Nephron progenitor cell (in vitro differentiated cells): ENCODE measurements around the gene PRKCA.

ENCODE experiments used
- DNase-seq: peaks from one replicate; pipeline ENCODE4 v3.0.0; 2021
- H3K27ac Mint-ChIP-seq: 2 replicates; pipeline ENCODE4 v1.8.0; 2021; ENCODE audit warnings: mild to moderate bottlenecking, moderate library complexity, mixed read lengths
- H3K27me3 Mint-ChIP-seq: 2 replicates; pipeline ENCODE4 v1.8.0; 2021; ENCODE audit warnings: mild to moderate bottlenecking, low read depth, mixed read lengths; ENCODE audit not compliant: poor library complexity
- H3K36me3 Mint-ChIP-seq: 2 replicates; pipeline ENCODE4 v1.8.0; 2021; ENCODE audit warnings: low read depth, mixed read lengths
- H3K4me1 Mint-ChIP-seq: 2 replicates; pipeline ENCODE4 v1.8.0; 2021; ENCODE audit warnings: mixed read lengths
- H3K4me3 Mint-ChIP-seq: 2 replicates; pipeline ENCODE4 v1.8.0; 2021; ENCODE audit warnings: mild to moderate bottlenecking, moderate library complexity, mixed read lengths
- H3K9me3 Mint-ChIP-seq: 2 replicates; pipeline ENCODE4 v1.8.0; 2021; ENCODE audit warnings: mild to moderate bottlenecking, moderate library complexity, mixed read lengths
- TF ChIP-seq, protein P1 (sequence below): fragments of 200-600 bp; sonication (generic); IDR thresholded peaks from 2 replicates; pipeline ENCODE4 v1.5.0; 2021; ENCODE audit warnings: antibody characterized with exemption

PRKCA gene

DNA sequence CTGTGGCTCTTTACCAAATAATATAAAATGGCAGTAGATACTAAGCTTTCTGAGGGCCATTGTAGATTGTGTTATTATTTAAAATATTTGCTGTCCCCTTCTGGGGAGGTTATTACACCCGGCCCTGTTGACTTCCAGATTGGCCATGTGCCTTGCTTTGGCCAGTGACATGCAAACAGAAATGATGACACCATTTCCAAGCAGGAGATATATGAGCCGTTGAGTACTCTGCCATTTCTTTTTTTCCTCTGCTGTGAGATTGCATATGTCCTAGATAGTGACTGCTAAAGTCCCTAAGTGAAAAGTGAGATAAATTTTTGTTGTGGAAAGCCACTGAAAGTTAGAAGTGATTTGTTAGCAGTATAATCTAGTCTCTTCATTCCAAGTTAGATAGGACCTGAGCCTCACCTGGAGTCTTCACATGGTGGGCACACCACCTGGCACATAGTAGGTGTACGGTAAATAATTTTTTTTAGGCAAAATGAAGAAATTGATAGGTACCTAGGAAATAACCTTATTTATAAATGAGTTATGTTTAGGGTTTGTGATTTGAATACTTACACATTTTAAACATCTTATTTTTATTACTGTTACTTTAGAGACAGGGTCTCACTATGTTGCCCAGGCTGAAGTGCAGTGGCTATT is 328.5 kb downstream of the PRKCA start:
- no peak overlapping the region for H3K4me3 Mint-ChIP-seq
- TF ChIP-seq, protein P1, sequence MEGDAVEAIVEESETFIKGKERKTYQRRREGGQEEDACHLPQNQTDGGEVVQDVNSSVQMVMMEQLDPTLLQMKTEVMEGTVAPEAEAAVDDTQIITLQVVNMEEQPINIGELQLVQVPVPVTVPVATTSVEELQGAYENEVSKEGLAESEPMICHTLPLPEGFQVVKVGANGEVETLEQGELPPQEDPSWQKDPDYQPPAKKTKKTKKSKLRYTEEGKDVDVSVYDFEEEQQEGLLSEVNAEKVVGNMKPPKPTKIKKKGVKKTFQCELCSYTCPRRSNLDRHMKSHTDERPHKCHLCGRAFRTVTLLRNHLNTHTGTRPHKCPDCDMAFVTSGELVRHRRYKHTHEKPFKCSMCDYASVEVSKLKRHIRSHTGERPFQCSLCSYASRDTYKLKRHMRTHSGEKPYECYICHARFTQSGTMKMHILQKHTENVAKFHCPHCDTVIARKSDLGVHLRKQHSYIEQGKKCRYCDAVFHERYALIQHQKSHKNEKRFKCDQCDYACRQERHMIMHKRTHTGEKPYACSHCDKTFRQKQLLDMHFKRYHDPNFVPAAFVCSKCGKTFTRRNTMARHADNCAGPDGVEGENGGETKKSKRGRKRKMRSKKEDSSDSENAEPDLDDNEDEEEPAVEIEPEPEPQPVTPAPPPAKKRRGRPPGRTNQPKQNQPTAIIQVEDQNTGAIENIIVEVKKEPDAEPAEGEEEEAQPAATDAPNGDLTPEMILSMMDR: no peak
- peaks cover 5% of the 10 kb centered on the region for H3K4me1 Mint-ChIP-seq
- DNase-seq: no peak
- H3K27me3 Mint-ChIP-seq: no peaks in the 10 kb centered on the region
- H3K36me3 Mint-ChIP-seq: no peaks in the 10 kb centered on the region
- no peaks in the 10 kb centered on the region for H3K9me3 Mint-ChIP-seq
- no peak overlapping the region for H3K27ac Mint-ChIP-seq

DNA sequence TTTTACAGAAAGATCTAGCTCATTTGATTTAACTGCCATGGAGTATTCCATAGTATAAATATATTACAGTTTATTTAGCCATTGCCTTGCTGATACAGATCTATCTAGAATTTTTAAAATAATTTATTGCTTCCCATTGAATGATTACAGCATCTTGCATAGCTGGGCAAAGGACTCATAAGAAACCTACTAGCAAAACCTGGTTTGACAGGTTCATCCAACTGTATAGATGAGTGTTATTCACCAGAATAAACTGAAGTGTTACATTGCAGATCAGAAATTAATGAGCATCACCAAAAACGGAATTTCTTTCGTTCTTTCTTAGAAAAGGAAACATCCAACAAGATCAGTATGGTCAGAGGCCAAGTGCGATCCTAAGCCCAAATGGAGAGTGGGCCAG is 330.3 kb downstream of the PRKCA start:
- no peaks in the 10 kb centered on the region for H3K36me3 Mint-ChIP-seq
- H3K4me3 Mint-ChIP-seq: no peak overlapping the region
- TF ChIP-seq, protein P1: no peak
- H3K9me3 Mint-ChIP-seq: no peaks in the 10 kb centered on the region
- H3K27ac Mint-ChIP-seq: no peak overlapping the region
- H3K4me1 Mint-ChIP-seq: no peaks in the 10 kb centered on the region
- no peak for DNase-seq
- no peaks in the 10 kb centered on the region for H3K27me3 Mint-ChIP-seq

DNA sequence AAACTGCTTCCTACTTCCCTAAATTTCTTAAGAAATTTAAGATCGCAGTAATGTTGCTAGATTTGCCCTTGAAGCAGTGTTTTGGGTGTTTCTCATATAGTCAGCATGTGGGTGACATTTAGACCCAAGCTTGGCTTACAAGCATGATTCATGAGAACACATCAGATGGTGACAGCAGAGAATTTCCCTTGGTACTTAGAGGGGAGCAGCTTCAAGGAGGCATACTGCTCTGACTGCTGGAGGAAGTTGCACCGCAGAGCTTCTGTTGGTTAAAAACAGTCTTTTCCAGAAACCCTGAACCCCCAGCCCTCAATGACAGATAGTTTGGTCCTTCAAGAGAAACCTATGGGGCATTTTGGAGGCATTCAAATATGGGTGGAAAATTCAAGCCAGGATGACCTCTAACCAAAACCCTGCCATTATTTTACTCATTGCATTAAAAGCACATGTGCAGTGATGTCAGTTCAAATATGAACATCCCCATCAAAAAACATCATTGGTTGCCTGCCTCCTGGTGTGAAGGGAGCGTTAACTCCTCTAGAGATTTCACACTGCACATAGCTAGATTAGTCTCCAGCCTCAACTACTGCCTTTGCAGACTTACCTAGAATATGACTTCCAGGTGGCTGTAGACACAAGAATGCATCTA is 331.0 kb downstream of the PRKCA start:
- Mint-ChIP-seq H3K4me3 (no peak overlapping the region), H3K9me3 (no peaks in the 10 kb centered on the region), H3K27me3 (no peaks in the 10 kb centered on the region), H3K27ac (no peak overlapping the region), H3K36me3 (no peaks in the 10 kb centered on the region), H3K4me1 (no peaks in the 10 kb centered on the region)
- no peak for DNase-seq
- TF ChIP-seq, protein P1: no peak

DNA sequence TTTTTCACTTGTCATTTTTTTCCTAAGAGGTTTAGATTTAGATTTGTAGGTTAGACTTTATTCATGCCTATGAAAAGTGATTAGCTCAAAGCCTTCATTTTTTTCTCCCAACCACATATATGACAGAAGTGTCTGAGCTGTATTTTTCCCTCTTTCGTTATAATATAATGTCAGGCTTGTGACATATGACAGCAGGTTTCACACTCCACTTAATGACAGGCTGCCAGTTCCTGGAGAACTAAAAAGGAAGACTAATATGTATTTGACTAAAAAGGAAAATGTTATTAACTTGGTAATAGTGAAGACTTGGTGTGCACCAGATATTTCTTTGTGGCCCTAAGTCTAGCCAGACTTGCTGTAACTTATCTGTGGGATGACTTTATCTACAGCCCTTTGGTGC is 331.8 kb downstream of the PRKCA start:
- no peak overlapping the region for H3K27ac Mint-ChIP-seq
- no peaks in the 10 kb centered on the region for H3K27me3 Mint-ChIP-seq
- no peak for DNase-seq
- no peaks in the 10 kb centered on the region for H3K4me1 Mint-ChIP-seq
- no peaks in the 10 kb centered on the region for H3K9me3 Mint-ChIP-seq
- H3K36me3 Mint-ChIP-seq: no peaks in the 10 kb centered on the region
- no peak overlapping the region for H3K4me3 Mint-ChIP-seq
- TF ChIP-seq, protein P1: no peak

DNA sequence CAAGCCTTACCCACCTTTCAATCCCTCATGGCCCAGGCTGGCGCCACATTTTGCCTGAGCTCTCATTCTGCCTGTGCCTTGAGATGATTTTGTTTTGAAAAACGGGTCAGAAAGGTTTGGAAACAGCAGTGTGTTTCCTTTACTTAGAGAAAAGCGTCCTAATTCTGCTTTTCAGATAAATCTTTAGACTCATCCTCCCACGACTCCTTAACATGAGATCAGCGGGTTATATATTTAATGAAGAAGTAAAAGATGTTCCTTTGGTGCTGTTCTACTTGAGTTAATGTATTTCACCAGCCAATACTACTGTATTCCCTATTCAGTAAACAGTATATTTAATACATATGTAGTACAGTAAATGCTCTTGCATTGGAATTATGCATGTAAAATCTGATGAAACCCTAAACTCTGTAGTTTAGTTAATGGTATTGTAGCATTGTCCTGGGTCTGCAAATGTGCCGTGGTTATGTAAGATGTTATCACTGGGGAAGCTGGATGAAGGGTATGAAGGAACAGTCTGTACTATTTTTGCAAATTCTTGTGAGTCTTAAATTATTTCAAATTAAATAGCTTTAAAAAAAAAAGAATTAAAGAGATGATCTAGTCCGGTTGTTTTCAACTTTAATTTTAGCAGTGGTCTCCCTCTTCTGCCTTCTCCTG is 333.1 kb downstream of the PRKCA start:
- Mint-ChIP-seq H3K4me1 (no peaks in the 10 kb centered on the region), H3K9me3 (no peaks in the 10 kb centered on the region), H3K27ac (no peak overlapping the region), H3K36me3 (no peaks in the 10 kb centered on the region), H3K4me3 (no peak overlapping the region), H3K27me3 (no peaks in the 10 kb centered on the region)
- DNase-seq: no peak
- TF ChIP-seq, protein P1: no peak
